Liver (tissue), 9 donors: ENCODE results near the gene GRK5. TPM values are rescaled to one million over a fixed set of nuclear protein-coding genes. Genes with fewer than 3 reads are reported as not detected.

ENCODE experiments used
- DNase-seq: peaks from one replicate; pipeline ENCODE4 v3.0.0-alpha.2; 2017; ENCODE audit warnings: low spot score
- H3K27ac ChIP-seq, 2 donors: one replicate each; pipeline ENCODE4 v1.7.0; 2013; ENCODE audit warnings: inconsistent platforms in 2 of 2, low read length in 2 of 2, control low read depth in 1 of 2, low read depth in 1 of 2, mild to moderate bottlenecking in 1 of 2
- H3K27me3 ChIP-seq, 4 donors: one replicate each; pipeline versions ENCODE4 v1.6.1 to v1.7.0; 2013; ENCODE audit warnings: low read length in 3 of 4, inconsistent platforms in 1 of 4, mild to moderate bottlenecking in 1 of 4, moderate library complexity in 1 of 4; ENCODE audit not compliant: control insufficient read depth in 4 of 4, insufficient read depth in 4 of 4
- H3K36me3 ChIP-seq, 4 donors: one replicate each; pipeline versions ENCODE4 v1.6.1 to v1.7.0; 2013; ENCODE audit warnings: low read length in 3 of 4, mild to moderate bottlenecking in 3 of 4, low read depth in 1 of 4, moderate library complexity in 1 of 4; ENCODE audit not compliant: control insufficient read depth in 4 of 4, insufficient read depth in 3 of 4
- H3K4me1 ChIP-seq, 4 donors: one replicate each; pipeline versions ENCODE4 v1.6.1 to v1.7.0; 2013; ENCODE audit warnings: low read length in 3 of 4, mild to moderate bottlenecking in 3 of 4, moderate library complexity in 1 of 4; ENCODE audit not compliant: control insufficient read depth in 4 of 4, insufficient read depth in 4 of 4
- H3K4me3 ChIP-seq, 3 donors: one replicate each; pipeline versions ENCODE4 v1.6.1 to v1.7.0; 2013; ENCODE audit warnings: low read length in 3 of 3, control low read depth in 1 of 3, low read depth in 1 of 3, mild to moderate bottlenecking in 1 of 3
- H3K9ac ChIP-seq, 2 donors: one replicate each; pipeline ENCODE4 v1.7.0; 2013; ENCODE audit warnings: low read length in 2 of 2, mild to moderate bottlenecking in 2 of 2, moderate library complexity in 2 of 2, control low read depth in 1 of 2, low read depth in 1 of 2
- H3K9me3 ChIP-seq, 4 donors: one replicate each; pipeline versions ENCODE4 v1.6.1 to v1.7.0; 2013; ENCODE audit warnings: low read length in 3 of 4; ENCODE audit not compliant: control insufficient read depth in 4 of 4
- EGR1 ChIP-seq, 2 donors: IDR thresholded peaks; 2 replicates each; pipeline ENCODE4 v1.6.1; 2016 to 2018; ENCODE audit warnings: antibody characterized with exemption in 2 of 2, low read depth in 2 of 2
- FOXA1 ChIP-seq: IDR thresholded peaks from 2 replicates; pipeline ENCODE4 v1.6.1; 2016; ENCODE audit warnings: antibody characterized with exemption
- FOXA2 ChIP-seq: IDR thresholded peaks from 2 replicates; pipeline ENCODE4 v1.6.1; 2016; ENCODE audit warnings: antibody characterized with exemption
- GABPA ChIP-seq, 2 donors: IDR thresholded peaks in 1 of 2; conservative IDR thresholded peaks in 1 of 2; 2 replicates each; pipeline ENCODE4 v1.6.1; 2016; ENCODE audit warnings: antibody characterized with exemption in 2 of 2, mild to moderate bottlenecking in 1 of 2, moderate library complexity in 1 of 2
- HNF4A ChIP-seq, 2 donors: conservative IDR thresholded peaks; 2 replicates each; pipeline ENCODE4 v1.6.1; 2016; ENCODE audit warnings: antibody characterized with exemption in 2 of 2, mild to moderate bottlenecking in 2 of 2
- HNF4G ChIP-seq: IDR thresholded peaks from 2 replicates; pipeline ENCODE4 v1.6.1; 2016; ENCODE audit warnings: antibody characterized with exemption
- JUND ChIP-seq, 2 donors: IDR thresholded peaks; 2 replicates each; pipeline ENCODE4 v1.6.1; 2016; ENCODE audit warnings: antibody characterized with exemption in 2 of 2
- NR2F2 ChIP-seq: IDR thresholded peaks from 2 replicates; pipeline ENCODE4 v1.6.1; 2016; ENCODE audit warnings: antibody characterized with exemption
- RAD21 ChIP-seq, 2 donors: IDR thresholded peaks; 2 replicates each; pipeline ENCODE4 v1.6.1; 2016; ENCODE audit warnings: antibody characterized with exemption in 2 of 2, mild to moderate bottlenecking in 2 of 2
- RXRA ChIP-seq, 2 donors: IDR thresholded peaks; 2 replicates each; pipeline ENCODE4 v1.6.1; 2017 to 2018; ENCODE audit warnings: antibody characterized with exemption in 2 of 2, mild to moderate bottlenecking in 1 of 2
- SP1 ChIP-seq: IDR thresholded peaks from 2 replicates; pipeline ENCODE4 v1.6.1; 2018; ENCODE audit warnings: antibody characterized with exemption, mild to moderate bottlenecking
- TAF1 ChIP-seq: conservative IDR thresholded peaks from 2 replicates; pipeline ENCODE4 v1.6.1; 2016; ENCODE audit warnings: antibody characterized with exemption, mild to moderate bottlenecking
- YY1 ChIP-seq: IDR thresholded peaks from 2 replicates; pipeline ENCODE4 v1.6.1; 2016; ENCODE audit warnings: antibody characterized with exemption, mild to moderate bottlenecking
- whole genome bisulfite sequencing: extraction: QIAGEN DNeasy Blood & Tissue Kit; methylation state at CpG from one replicate; pipeline ENCODE4 v1.1.7; 2013; 5-methylcytosine and 5-hydroxymethylcytosine counted together
- polyA plus RNA-seq, 2 donors: library from polyadenylated mRNA; stranded (reverse) in 1 of 2; unstranded in 1 of 2; fragments of 200-250 nt in 1 of 2; fragments of >200 nt in 1 of 2; fragmentation: Nextera tagmentation in 1 of 2; extraction: Ambion mirVana in 1 of 2; gene quantifications; one replicate each; pipeline versions ENCODE4 v1.2.1 to v1.2.3, GENCODE V29; 2013 to 2015
- total RNA-seq, 2 donors: library from RNA; depleted of rRNA; stranded (reverse); fragments of >200 nt; gene quantifications; one replicate each; pipeline ENCODE4 v1.2.3, GENCODE V29; 2014
- TF ChIP-seq, protein P1 (sequence below): IDR thresholded peaks from 2 replicates; pipeline ENCODE4 v1.6.1; 2016; ENCODE audit warnings: antibody characterized with exemption
- TF ChIP-seq, protein P2 (sequence below): IDR thresholded peaks from 2 replicates; pipeline ENCODE4 v1.6.1; 2016; ENCODE audit warnings: antibody characterized with exemption, mild to moderate bottlenecking
- TF ChIP-seq, protein P3 (sequence below): IDR thresholded peaks from 2 replicates; pipeline ENCODE4 v1.6.1; 2016; ENCODE audit warnings: antibody characterized with exemption
- TF ChIP-seq, protein P4 (sequence below): fragments of 150-350 bp; IDR thresholded peaks from 2 replicates; pipeline ENCODE4 v1.5.1; 2017; ENCODE audit warnings: improper control_type of control experiment, low read depth, low read length; ENCODE audit not compliant: missing input control
- TF ChIP-seq, protein P5 (sequence below): IDR thresholded peaks from 2 replicates; pipeline ENCODE4 v1.6.1; 2016; ENCODE audit warnings: antibody characterized with exemption
- donor health status: healthy.
- donor health status: healthy.
- donor health status: healthy.
- donor health status: healthy.
- donor health status: healthy.

Gene GRK5
- total and polyA plus RNA-seq, 4 donors = 2.1 to 6.6 (median 5.1) TPM

DNA sequence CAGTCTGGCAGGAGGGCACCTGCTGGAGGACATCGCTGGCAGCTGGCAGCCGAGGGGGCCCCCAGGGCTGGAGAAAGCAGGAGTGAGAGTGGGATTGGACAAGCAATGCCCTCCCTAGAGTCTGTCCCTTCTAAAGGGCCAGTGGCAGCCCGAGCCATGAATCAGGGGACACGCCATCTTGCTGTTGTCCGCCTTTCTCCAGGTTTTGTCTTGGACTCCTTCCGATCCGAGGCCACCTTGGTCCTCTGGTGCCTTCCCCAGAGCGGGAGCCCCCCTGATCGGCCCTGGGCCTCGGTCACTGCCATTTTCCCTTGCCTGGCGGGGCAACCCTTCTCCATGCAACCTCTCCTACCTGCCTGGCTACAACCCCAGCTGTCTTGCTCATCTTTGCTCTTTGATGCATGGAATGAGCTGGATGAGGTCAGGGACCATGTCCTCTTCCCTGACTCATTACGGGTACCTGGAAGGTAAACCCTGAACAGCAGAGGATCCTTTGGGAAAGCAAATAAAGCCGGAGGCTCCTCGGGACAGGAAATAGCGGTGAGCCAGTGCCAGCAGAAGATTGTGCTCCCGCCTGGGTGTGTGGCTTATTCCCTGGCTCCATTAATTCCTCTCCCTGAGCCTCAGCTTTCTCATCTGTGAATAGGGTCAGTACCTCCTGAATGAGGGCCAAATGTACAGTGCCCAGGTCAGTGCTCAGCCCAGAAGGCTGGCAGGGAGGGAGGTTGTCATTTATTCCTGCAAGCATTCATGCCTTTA, 112.0 kb downstream of the GRK5 start:
- DNase-seq = no peak
- H3K4me1 ChIP-seq = peaks cover 12 to 27% (median 17%) of the 10 kb centered on the region in 4 donors
- TF ChIP-seq, protein P1, sequence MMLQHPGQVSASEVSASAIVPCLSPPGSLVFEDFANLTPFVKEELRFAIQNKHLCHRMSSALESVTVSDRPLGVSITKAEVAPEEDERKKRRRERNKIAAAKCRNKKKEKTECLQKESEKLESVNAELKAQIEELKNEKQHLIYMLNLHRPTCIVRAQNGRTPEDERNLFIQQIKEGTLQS = no peak
- TF ChIP-seq EGR1 (IDR thresholded peaks at IDR 0.05; ENCODE audit: low read depth in 2 of 2) = no peak
- TF ChIP-seq NR2F2 = no peak
- no peak for TF ChIP-seq SP1
- no peak for TF ChIP-seq RXRA (IDR thresholded peaks at IDR 0.05)
- no peak for TF ChIP-seq FOXA2
- TF ChIP-seq HNF4A (conservative IDR thresholded peaks at IDR 0.05) = no peak
- TF ChIP-seq, protein P2, sequence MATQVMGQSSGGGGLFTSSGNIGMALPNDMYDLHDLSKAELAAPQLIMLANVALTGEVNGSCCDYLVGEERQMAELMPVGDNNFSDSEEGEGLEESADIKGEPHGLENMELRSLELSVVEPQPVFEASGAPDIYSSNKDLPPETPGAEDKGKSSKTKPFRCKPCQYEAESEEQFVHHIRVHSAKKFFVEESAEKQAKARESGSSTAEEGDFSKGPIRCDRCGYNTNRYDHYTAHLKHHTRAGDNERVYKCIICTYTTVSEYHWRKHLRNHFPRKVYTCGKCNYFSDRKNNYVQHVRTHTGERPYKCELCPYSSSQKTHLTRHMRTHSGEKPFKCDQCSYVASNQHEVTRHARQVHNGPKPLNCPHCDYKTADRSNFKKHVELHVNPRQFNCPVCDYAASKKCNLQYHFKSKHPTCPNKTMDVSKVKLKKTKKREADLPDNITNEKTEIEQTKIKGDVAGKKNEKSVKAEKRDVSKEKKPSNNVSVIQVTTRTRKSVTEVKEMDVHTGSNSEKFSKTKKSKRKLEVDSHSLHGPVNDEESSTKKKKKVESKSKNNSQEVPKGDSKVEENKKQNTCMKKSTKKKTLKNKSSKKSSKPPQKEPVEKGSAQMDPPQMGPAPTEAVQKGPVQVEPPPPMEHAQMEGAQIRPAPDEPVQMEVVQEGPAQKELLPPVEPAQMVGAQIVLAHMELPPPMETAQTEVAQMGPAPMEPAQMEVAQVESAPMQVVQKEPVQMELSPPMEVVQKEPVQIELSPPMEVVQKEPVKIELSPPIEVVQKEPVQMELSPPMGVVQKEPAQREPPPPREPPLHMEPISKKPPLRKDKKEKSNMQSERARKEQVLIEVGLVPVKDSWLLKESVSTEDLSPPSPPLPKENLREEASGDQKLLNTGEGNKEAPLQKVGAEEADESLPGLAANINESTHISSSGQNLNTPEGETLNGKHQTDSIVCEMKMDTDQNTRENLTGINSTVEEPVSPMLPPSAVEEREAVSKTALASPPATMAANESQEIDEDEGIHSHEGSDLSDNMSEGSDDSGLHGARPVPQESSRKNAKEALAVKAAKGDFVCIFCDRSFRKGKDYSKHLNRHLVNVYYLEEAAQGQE = no peak
- no peak for TF ChIP-seq TAF1
- no peak for TF ChIP-seq HNF4G
- TF ChIP-seq GABPA (IDR thresholded peaks at IDR 0.05 in 1 of 2, conservative IDR thresholded peaks at IDR 0.05 in 1 of 2) = no peak
- TF ChIP-seq YY1 = no peak
- TF ChIP-seq FOXA1 = no peak
- TF ChIP-seq, protein P3, sequence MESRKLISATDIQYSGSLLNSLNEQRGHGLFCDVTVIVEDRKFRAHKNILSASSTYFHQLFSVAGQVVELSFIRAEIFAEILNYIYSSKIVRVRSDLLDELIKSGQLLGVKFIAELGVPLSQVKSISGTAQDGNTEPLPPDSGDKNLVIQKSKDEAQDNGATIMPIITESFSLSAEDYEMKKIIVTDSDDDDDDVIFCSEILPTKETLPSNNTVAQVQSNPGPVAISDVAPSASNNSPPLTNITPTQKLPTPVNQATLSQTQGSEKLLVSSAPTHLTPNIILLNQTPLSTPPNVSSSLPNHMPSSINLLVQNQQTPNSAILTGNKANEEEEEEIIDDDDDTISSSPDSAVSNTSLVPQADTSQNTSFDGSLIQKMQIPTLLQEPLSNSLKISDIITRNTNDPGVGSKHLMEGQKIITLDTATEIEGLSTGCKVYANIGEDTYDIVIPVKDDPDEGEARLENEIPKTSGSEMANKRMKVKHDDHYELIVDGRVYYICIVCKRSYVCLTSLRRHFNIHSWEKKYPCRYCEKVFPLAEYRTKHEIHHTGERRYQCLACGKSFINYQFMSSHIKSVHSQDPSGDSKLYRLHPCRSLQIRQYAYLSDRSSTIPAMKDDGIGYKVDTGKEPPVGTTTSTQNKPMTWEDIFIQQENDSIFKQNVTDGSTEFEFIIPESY = no peak
- TF ChIP-seq, protein P4, sequence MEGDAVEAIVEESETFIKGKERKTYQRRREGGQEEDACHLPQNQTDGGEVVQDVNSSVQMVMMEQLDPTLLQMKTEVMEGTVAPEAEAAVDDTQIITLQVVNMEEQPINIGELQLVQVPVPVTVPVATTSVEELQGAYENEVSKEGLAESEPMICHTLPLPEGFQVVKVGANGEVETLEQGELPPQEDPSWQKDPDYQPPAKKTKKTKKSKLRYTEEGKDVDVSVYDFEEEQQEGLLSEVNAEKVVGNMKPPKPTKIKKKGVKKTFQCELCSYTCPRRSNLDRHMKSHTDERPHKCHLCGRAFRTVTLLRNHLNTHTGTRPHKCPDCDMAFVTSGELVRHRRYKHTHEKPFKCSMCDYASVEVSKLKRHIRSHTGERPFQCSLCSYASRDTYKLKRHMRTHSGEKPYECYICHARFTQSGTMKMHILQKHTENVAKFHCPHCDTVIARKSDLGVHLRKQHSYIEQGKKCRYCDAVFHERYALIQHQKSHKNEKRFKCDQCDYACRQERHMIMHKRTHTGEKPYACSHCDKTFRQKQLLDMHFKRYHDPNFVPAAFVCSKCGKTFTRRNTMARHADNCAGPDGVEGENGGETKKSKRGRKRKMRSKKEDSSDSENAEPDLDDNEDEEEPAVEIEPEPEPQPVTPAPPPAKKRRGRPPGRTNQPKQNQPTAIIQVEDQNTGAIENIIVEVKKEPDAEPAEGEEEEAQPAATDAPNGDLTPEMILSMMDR = no peak
- TF ChIP-seq RAD21 (IDR thresholded peaks at IDR 0.05) = no peak
- TF ChIP-seq, protein P5, sequence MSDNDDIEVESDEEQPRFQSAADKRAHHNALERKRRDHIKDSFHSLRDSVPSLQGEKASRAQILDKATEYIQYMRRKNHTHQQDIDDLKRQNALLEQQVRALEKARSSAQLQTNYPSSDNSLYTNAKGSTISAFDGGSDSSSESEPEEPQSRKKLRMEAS = no peak
- TF ChIP-seq JUND (IDR thresholded peaks at IDR 0.05) = no peak
- H3K4me3 ChIP-seq = no peak overlapping the region
- 85% methylated on average over 16 of the region's 16 CpGs for WGBS
- no peak overlapping the region for H3K27ac ChIP-seq
- no peak overlapping the region for H3K9ac ChIP-seq
- no peaks in the 10 kb centered on the region for H3K27me3 ChIP-seq
- no peaks in the 10 kb centered on the region for H3K36me3 ChIP-seq
- H3K9me3 ChIP-seq = no peaks in the 10 kb centered on the region
